Measurements from ENCODE around the gene MYO5B.

DNA sequence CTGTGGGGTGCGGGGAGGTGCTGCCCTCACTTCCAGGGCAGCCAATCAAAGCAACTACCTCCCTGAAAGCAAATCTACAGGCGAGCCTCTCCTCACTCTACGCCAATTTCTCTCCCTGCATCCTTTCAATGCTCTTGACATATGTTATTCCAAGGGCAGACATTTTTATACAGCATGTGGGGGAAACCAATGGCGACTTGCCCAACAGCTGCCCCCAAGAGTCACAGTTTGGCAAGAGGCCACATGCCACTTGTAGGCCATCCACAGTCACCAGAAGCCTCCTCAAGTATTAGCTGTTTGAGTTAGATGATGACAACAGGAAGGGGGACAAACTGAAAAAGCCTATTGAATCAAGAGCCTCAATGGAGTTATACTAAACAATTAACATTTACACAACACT, 114.6 kb downstream of the MYO5B start:
- TF ChIP-seq, protein P1, sequence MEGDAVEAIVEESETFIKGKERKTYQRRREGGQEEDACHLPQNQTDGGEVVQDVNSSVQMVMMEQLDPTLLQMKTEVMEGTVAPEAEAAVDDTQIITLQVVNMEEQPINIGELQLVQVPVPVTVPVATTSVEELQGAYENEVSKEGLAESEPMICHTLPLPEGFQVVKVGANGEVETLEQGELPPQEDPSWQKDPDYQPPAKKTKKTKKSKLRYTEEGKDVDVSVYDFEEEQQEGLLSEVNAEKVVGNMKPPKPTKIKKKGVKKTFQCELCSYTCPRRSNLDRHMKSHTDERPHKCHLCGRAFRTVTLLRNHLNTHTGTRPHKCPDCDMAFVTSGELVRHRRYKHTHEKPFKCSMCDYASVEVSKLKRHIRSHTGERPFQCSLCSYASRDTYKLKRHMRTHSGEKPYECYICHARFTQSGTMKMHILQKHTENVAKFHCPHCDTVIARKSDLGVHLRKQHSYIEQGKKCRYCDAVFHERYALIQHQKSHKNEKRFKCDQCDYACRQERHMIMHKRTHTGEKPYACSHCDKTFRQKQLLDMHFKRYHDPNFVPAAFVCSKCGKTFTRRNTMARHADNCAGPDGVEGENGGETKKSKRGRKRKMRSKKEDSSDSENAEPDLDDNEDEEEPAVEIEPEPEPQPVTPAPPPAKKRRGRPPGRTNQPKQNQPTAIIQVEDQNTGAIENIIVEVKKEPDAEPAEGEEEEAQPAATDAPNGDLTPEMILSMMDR (IDR thresholded peaks at IDR 0.05; ENCODE audit: borderline replicate concordance, extremely low read depth, low read length, poor library complexity, severe bottlenecking), result no peak
- no peak for TF ChIP-seq EZH2 (IDR thresholded peaks at IDR 0.05; ENCODE audit: borderline replicate concordance, low read depth, low read length, severe bottlenecking)

Data from DND-41 (cell line).